ENCODE measurements around the gene ZNF593OS.

- TF ChIP-seq, protein P1, sequence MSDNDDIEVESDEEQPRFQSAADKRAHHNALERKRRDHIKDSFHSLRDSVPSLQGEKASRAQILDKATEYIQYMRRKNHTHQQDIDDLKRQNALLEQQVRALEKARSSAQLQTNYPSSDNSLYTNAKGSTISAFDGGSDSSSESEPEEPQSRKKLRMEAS (IDR thresholded peaks at IDR 0.05): no peak
- TF ChIP-seq EGR1 (IDR thresholded peaks at IDR 0.05; ENCODE audit: low read depth in 2 of 2) (no peak), RAD21 (IDR thresholded peaks at IDR 0.05) (no peak), CTCF (IDR thresholded peaks at IDR 0.05; ENCODE audit: low read depth, low read length, missing input control) (no peak)
- TF ChIP-seq, protein P2, sequence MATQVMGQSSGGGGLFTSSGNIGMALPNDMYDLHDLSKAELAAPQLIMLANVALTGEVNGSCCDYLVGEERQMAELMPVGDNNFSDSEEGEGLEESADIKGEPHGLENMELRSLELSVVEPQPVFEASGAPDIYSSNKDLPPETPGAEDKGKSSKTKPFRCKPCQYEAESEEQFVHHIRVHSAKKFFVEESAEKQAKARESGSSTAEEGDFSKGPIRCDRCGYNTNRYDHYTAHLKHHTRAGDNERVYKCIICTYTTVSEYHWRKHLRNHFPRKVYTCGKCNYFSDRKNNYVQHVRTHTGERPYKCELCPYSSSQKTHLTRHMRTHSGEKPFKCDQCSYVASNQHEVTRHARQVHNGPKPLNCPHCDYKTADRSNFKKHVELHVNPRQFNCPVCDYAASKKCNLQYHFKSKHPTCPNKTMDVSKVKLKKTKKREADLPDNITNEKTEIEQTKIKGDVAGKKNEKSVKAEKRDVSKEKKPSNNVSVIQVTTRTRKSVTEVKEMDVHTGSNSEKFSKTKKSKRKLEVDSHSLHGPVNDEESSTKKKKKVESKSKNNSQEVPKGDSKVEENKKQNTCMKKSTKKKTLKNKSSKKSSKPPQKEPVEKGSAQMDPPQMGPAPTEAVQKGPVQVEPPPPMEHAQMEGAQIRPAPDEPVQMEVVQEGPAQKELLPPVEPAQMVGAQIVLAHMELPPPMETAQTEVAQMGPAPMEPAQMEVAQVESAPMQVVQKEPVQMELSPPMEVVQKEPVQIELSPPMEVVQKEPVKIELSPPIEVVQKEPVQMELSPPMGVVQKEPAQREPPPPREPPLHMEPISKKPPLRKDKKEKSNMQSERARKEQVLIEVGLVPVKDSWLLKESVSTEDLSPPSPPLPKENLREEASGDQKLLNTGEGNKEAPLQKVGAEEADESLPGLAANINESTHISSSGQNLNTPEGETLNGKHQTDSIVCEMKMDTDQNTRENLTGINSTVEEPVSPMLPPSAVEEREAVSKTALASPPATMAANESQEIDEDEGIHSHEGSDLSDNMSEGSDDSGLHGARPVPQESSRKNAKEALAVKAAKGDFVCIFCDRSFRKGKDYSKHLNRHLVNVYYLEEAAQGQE (IDR thresholded peaks at IDR 0.05): no peak
Observed at GRCh38 chr1:26182383-26182696, 10.7 kb upstream of the ZNF593OS start.

Data from liver (tissue), 3 donors.